Activated effector memory CD4-positive, alpha-beta T cell treated with Interleukin-2 at 50 U/mL for 16 hours (primary cell): ENCODE results near the gene SPANXN5.
"Not testable (repeated sequence)": the region's sequence is repeated elsewhere in the genome, so short reads cannot be mapped to it uniquely, and the experiment has no call there.

Experiments used
- DNase-seq: peaks from one replicate; pipeline ENCODE4 v3.0.0-alpha.2; 2020

SPANXN5 gene, protein sequence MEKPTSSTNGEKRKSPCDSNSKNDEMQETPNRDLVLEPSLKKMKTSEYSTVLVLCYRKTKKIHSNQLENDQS

DNA sequence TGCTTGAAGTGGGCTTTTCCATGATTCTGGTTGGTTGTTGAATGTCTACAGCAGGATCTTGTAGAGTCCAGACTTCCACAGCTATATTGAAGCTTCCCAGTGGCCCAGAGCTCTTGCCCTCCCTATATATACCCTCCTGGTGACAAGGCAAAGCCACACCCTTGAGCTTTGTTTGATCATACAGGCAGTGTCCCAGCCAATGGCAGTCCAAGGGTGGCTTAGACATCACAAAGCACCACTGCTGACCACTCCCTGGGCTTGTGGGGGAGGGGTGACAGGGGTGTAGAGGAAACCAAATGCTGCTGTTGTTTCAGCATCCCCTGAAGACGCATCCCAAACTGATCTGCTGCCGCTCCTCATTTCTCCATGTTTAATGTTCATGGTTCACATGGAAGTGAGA is at the start of gene SPANXN5:
TSS of gene SPANXN5 (minus strand) at position 101 of the 400 bp plus-strand sequence. CDS start at position 22, 79 bp downstream.
- not testable (repeated sequence) for DNase-seq

DNA sequence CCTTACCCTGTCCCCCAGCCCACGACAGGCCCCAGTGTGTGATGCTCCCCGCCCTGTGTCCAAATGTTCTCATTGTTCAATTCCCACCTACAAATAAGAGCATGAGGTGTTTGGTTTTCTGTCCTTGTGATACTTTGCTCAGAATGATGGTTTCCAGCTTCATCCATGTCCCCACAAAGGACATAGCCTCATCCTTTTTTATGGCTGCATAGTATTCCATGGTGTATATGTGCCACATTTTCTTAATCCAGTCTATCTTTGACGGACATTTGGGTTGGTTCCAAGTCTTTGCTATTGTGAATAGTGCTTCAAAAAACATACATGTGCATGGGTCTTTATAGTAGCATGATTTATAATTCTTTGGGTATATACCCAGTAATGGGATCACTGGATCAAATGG is 46.4 kb upstream of the SPANXN5 start:
- DNase-seq: not testable (repeated sequence)

DNA sequence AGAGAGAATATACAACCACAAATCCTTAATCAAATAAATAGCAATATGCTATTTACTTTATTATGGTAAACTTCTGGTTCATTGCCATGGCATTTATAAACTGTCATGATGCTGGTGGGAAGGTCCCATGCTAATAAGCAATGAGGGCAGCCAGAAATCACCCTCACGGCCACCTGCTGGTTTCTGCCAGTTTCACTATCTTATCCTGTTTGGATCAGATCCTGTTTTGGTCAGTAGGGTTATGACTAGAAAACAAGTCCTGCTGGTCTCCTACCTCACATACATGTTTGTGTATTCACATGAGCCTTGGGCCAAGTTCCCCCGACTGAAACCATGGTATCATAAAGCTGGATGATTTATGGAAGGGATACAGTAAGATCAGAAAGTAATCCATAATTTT is 41.9 kb upstream of the SPANXN5 start:
- no peak for DNase-seq

DNA sequence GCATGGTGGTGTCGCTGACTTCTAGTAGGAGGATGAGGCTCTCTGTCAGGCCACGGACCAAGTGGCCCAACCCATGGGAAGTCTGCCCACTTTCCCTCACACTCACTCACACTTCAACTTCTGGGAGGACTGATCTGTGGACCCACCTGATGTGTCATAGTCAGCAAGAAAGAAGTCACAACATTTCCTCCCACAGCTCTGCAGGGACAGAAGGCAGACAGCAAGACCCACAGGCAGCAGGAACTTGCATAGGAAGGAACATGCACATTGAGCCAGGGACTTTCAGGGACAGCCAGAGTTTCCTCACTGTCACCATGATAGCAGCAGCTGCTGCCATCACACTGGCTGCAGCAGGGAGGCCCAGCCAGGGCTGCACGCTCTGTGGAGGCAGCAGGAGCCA is 33.3 kb upstream of the SPANXN5 start:
- DNase-seq: no peak

DNA sequence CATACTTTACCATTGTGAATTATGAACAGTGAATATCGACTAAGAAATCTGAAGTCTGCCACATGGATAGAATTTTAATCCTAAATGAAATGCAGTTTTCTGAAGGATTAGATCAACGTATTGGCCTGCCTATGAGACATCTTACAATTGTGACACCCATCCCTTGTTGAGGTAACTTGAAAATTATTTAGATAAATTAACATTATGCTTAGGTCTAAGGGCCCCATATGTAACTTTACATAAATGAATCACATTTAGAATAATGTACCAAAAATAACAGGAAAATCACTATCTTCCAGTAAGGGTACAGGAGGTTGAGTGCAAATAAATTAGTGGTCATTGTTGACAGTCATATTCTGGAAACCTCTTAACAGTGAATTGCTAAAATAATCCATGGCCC is 27.4 kb upstream of the SPANXN5 start:
- DNase-seq: no peak

DNA sequence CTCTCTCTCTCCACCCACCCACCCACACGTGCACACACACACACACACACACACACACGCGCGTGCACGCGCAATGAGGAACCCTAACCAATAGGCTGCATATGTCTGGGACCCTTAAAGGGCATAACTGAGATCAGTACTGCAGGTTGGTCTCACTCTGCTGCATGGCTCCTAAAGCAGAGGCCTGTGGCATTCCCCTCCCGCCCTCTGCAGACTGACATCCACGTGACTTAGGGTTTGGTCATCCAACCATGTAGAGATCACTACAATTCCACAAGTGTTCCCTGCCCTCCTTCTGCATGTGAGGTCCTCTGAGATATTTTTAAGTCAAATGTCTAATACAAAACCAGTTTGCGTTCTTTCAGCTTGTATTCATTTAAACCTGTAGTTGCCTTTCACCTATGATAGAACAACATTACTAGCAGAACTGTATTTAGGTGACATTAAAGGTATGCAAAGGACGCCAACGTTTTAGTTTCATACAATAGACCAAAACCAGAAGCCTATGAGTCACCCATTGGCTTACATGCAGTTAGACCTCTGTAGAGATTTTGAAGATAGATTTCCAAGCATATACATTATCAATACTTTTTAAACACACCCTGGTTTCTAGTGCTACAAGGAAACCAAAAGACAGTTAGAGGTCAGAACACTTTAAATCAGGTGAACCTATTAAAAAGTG is 24.0 kb upstream of the SPANXN5 start:
- no peak for DNase-seq

DNA sequence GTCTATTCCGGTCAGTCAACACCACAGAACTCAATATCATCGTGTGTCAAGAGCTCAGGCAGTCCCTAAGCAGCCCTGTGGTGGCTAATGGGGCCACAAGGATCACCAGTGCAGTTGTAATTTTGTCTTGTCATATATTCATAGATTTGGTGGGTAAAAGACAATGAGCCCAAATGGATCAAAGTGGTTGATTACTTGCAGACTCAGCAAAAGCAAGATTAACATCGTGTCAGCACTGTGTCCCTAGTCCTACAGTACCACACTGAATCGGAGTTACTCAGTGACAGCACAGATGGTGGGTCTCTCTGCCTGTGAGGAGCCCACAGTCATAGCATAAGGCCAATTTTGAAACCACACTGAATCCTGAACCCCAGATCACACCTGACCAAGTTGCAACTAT is 22.6 kb upstream of the SPANXN5 start:
- DNase-seq: no peak

DNA sequence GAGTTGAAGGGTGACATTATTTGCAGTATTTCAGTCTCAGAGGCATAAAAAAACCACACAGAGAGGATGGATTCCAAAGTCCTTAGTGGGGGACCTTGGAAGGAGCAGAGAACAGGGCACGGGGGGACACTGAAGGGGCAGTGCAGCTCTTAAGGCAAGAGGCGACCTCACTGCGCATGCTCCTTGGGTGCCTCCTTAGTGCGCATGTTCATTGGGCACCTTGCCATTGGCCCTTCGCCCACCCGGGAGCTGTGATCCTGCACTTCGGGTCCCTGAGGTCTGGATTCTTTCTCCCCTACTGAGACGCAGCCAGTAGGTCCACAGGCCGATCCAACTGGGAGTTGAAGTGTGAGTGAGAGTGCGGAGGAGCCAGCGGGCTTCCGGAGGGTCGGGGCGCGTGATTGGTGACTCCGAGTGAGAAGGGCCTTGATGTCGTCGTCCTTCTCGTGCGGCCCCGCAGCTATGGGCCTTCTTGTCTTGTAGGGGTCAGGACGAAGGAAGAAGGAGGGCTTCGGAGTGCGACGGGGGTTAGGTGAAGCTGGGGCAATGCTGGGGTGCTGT is 13.9 kb upstream of the SPANXN5 start, which contains the start of gene XAGE5:
TSS of gene XAGE5 (plus strand) at position 223 of the 561 bp plus-strand sequence. CDS start 1,280 bp downstream, outside the sequence.
- DNase-seq: no peak

DNA sequence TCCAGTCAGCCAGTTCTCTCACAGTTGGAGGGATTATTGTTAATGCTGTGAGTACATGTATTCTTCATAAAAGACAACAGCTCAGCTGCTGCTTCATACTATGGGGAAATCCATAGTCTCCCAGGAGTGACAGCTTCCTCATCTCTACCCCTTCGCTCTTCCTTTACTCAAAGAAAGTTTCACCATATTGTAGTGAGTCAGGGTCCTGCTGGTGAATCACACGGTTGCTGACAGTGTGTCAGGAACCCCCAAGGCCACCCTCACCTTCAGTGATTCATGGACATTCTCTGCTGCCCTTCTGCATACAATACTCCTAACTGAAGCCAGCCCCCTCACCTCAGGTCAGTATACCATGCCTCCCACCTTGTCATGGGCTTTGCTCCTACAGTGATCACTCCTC is 7.6 kb upstream of the SPANXN5 start:
- DNase-seq: not testable (repeated sequence)

DNA sequence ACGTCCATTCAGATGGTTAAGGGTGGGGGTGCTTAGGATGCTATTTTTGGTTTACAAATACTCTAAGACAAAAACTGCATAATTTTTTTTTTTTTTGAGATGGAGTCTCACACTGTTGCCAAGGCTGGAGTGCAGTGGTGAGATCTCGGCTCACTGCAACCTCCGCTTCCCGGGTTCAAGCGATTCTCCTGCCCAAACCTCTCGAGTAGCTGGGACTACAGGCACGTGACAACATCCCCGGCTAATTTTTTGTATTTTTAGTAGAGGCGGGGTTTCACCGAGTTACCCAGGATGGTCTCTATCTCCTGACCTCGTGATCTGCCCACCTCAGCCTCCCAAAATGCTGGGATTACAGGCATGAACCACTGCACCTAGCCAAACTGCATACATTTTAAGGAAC is 23.7 kb downstream of the SPANXN5 start:
- not testable (repeated sequence) for DNase-seq

DNA sequence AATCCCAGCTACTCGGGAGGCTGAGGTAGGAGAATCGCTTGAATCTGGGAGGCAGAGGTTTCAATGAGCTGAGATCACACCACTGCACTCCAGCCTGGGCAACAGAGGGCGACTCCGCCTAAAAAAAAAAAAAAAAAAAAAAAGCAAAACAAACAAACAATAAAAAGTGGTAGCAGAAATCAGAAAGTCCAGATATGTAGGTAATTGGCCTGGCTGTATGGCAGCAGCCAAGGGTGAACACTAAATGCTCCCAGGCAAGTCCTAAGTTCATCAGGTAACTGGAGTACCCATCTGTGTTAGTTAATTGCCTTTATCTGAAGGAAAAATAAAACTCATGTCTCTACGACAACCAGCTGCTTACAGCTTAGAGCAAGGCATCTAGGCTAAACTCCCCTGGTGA is 31.2 kb downstream of the SPANXN5 start:
- not testable (repeated sequence) for DNase-seq

DNA sequence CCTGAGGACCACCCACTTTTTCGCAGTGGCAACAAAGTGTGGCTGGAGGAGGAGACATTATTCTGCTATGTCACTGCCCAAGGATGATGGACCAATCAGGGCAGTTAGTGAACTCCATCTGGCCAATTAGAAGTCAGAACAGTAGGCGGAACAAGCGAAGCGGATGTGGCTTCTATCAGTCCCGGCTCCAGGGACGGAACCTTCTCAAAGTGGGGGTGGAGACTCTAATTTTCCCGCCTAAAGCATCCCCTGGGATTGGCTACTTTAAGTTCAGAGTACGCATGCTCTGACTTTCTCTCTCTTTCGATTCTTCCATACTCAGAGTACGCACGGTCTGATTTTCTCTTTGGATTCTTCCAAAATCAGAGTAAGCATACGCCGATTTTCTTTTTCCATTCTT is 46.3 kb downstream of the SPANXN5 start, which contains the start of gene SSX2B:
TSS of gene SSX2B (plus strand) at position 301 of the 400 bp plus-strand sequence. CDS start 1,429 bp downstream, outside the sequence.
- DNase-seq: not testable (repeated sequence)
